Neural crest cell (in vitro differentiated cells): ENCODE data around the gene KLHL13. TPM values are rescaled to one million over a fixed set of nuclear protein-coding genes. Genes with fewer than 3 reads are reported as not detected.

ENCODE experiments used
- DNase-seq: peaks from one replicate; pipeline ENCODE4 v3.0.0; 2021; ENCODE audit warnings: low read depth, mixed read lengths, low spot score
- H3K27ac Mint-ChIP-seq: one replicate; pipeline ENCODE4 v1.8.0; 2021; ENCODE audit warnings: mild to moderate bottlenecking, mixed read lengths; ENCODE audit not compliant: unreplicated experiment
- H3K27me3 Mint-ChIP-seq: 2 replicates; pipeline ENCODE4 v1.8.0; 2021; ENCODE audit warnings: low read depth, mild to moderate bottlenecking, mixed read lengths
- H3K36me3 Mint-ChIP-seq: 2 replicates; pipeline ENCODE4 v1.8.0; 2021; ENCODE audit warnings: low read depth, mild to moderate bottlenecking, mixed read lengths
- H3K4me1 Mint-ChIP-seq: 2 replicates; pipeline ENCODE4 v1.8.0; 2021; ENCODE audit warnings: mixed read lengths
- H3K4me3 Mint-ChIP-seq: one replicate; pipeline ENCODE4 v1.8.0; 2021; ENCODE audit warnings: mild to moderate bottlenecking, mixed read lengths
- H3K9me3 Mint-ChIP-seq: 2 replicates; pipeline ENCODE4 v1.8.0; 2021; ENCODE audit warnings: mixed read lengths
- CTCF ChIP-seq: fragments of 200-600 bp; sonication (generic); conservative IDR thresholded peaks from 2 replicates; pipeline ENCODE4 v1.5.0; 2021; ENCODE audit warnings: antibody characterized with exemption, mild to moderate bottlenecking
- total RNA-seq: library from RNA; stranded (reverse); gene quantifications from 2 replicates; pipeline ENCODE4 v1.2.1, GENCODE V29; 2021

KLHL13 gene
- total RNA-seq, 1 donor from 2014 or later: 13.2 TPM

DNA sequence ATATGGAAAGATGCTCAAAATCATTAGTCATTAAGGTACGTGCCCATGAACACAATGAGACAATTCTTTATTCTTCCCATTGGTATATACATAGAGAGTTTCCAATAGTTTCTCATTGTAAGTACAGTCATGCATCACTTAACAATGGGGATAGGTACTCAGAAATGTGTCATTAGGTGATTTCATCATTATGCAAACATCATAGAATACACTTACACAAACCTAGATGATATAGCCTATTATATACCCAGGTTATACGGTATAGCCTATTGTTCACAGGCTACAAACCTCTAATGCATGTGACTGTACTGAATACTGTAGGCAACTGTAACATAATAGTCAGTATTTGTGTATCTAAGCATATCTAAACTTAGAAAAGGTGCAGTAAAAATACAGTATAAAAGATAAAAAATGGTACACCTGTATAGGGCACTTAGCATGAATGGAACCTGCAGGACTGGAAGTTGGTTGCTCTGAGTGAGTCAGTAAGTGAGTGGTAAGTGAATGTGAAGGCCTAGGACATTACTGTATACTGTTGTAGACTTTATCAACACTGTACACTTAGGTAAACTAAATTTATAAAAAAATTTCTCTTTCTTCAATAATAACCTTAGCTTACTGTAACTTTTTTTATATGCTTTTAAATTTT lies 49.6 kb downstream of the KLHL13 start:
- Mint-ChIP-seq H3K4me1 (no peaks in the 10 kb centered on the region), H3K27ac (no peak overlapping the region), H3K27me3 (no peaks in the 10 kb centered on the region), H3K9me3 (peaks cover 1% of the 10 kb centered on the region), H3K36me3 (no peaks in the 10 kb centered on the region), H3K4me3 (no peak overlapping the region)
- no peak for TF ChIP-seq CTCF
- DNase-seq: no peak

GRCh38 chrX:118062817-118063615 lies 53.6 kb downstream of the KLHL13 start:
- TF ChIP-seq CTCF: no peak
- H3K27ac Mint-ChIP-seq: no peak overlapping the region
- no peak for DNase-seq
- no peaks in the 10 kb centered on the region for H3K27me3 Mint-ChIP-seq
- H3K4me3 Mint-ChIP-seq: no peak overlapping the region
- peaks cover 2% of the 10 kb centered on the region for H3K36me3 Mint-ChIP-seq
- no peaks in the 10 kb centered on the region for H3K4me1 Mint-ChIP-seq
- H3K9me3 Mint-ChIP-seq: peaks cover 5% of the 10 kb centered on the region

DNA sequence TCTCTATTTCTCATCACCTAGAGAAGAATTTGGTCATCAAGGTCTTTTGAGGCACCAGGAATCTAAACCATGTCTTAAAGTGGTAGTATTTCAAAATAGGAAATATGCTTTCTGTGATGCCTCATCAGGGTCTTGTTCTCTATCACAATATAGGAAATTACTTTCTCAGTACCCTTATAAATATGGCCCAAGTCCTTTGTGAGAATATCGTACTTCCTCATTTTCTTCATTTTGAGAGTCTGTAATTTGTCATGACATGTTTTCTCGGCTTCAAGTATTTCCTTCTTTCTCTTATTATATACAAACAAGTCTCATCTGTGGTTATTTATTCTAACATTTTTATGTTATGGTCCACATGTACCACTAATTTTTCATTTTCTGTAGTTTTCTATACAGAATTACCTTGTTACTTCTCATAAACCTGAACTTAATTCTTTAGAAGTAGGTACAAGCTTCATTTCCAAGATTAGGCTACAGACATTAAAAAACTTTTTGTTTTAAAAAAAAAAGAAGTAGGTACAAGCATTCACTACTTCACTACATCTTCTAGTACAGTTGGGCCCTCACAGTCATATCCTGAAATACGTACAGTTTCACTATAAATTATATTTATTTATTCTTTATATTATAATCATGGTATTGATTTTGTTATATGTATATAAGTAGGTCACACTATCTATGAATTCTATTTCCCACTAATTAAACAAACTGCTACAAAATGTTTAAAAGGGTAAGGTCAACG lies 54.4 kb downstream of the KLHL13 start:
- Mint-ChIP-seq H3K9me3 (peaks cover 5% of the 10 kb centered on the region), H3K27ac (no peak overlapping the region), H3K4me3 (no peak overlapping the region), H3K36me3 (peaks cover 2% of the 10 kb centered on the region), H3K27me3 (no peaks in the 10 kb centered on the region), H3K4me1 (no peaks in the 10 kb centered on the region)
- TF ChIP-seq CTCF: no peak
- DNase-seq: no peak

GRCh38 chrX:118058924-118059323 lies 57.7 kb downstream of the KLHL13 start:
- Mint-ChIP-seq H3K9me3 (peaks cover 7% of the 10 kb centered on the region), H3K4me1 (no peaks in the 10 kb centered on the region), H3K27me3 (no peaks in the 10 kb centered on the region), H3K36me3 (peaks cover 2% of the 10 kb centered on the region), H3K4me3 (no peak overlapping the region), H3K27ac (no peak overlapping the region)
- no peak for DNase-seq
- TF ChIP-seq CTCF: no peak

DNA sequence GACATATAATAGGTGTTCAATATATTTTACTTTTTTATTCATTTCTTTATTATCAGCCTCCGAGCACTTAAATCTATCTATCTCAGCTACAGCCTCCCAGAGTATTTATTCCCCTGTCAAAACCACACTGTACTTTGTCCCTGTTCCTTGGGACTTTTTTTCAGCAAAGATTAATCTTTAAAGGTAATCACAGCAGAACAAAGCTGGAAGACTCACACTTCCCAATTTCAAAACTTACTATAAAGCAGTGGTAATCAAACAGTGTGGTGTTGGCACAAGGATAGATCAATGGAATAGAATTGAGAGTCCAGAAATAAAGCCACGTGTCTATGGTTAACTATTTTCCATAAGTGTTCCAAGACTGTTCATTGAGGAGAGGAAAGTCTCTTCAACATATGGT lies 59.7 kb downstream of the KLHL13 start:
- no peak for DNase-seq
- Mint-ChIP-seq H3K9me3 (peaks cover 5% of the 10 kb centered on the region), H3K36me3 (peaks cover 4% of the 10 kb centered on the region), H3K4me3 (no peak overlapping the region), H3K27me3 (no peaks in the 10 kb centered on the region), H3K4me1 (no peaks in the 10 kb centered on the region), H3K27ac (no peak overlapping the region)
- no peak for TF ChIP-seq CTCF
